Activated effector memory CD4-positive, alpha-beta T cell treated with anti-CD3 and anti-CD28 coated beads, Interleukin-2, amount 50 U/mL, for 16 hours (primary cell): Measurements from ENCODE around the gene SAMD8.
"Not testable (repeated sequence)": the region's sequence is repeated elsewhere in the genome, so short reads cannot be mapped to it uniquely, and the experiment has no call there.

Experiments used
- DNase-seq: peaks from one replicate; pipeline ENCODE4 v3.0.0-alpha.2; 2020

SAMD8 gene

DNA sequence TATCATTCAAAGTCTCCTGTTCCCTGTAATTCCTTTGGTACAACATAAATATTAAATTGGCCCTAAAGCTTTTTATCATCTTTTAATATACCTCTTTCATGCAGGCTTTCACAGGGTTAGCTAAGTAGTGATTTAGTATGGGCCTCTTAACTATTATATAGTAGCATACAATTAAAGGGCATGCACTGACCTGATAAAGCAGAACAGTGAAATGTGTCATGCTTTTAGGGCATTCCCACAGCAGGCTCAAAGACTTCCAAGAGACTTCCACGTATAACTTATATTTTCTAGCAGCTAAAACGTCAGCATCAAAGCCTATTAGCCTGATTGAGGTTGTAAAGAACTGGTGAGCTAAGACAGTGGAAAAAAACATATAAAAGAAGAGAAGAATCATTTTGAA lies 35.3 kb downstream of the SAMD8 start:
- no peak for DNase-seq

DNA sequence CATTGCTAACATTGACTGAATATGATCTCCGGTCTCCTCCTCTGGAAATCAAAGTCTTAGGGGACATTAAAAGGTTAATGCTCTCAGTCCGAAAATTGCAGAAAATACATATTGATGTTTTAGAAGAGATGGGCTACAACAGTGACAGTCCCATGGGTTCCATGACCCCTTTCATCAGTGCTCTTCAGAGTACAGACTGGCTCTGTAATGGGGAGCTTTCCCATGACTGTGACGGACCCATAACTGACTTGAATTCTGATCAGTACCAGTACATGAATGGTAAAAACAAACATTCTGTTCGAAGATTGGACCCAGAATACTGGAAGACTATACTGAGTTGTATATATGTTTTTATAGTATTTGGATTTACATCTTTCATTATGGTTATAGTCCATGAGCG lies 39.2 kb downstream of the SAMD8 start:
- DNase-seq: no peak

DNA sequence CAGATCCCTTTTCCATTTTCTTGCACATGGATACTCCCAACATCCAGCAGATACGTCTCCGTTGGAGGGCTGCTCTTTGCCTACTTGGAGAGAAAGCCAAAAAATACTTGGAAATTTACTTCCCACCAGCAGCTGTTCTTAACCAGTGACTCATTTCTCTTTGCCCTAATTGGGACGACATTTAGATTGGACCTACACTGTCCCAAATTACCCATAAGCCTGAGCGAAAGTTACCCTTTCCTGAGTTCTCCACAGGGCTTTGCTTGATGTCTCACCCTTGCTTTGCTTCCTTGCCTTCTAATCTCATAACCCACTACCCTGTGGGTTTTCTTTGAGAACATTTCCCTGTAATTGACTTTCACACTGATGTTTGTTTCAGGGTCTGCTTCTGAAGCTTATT lies 48.1 kb downstream of the SAMD8 start:
- no peak for DNase-seq

DNA sequence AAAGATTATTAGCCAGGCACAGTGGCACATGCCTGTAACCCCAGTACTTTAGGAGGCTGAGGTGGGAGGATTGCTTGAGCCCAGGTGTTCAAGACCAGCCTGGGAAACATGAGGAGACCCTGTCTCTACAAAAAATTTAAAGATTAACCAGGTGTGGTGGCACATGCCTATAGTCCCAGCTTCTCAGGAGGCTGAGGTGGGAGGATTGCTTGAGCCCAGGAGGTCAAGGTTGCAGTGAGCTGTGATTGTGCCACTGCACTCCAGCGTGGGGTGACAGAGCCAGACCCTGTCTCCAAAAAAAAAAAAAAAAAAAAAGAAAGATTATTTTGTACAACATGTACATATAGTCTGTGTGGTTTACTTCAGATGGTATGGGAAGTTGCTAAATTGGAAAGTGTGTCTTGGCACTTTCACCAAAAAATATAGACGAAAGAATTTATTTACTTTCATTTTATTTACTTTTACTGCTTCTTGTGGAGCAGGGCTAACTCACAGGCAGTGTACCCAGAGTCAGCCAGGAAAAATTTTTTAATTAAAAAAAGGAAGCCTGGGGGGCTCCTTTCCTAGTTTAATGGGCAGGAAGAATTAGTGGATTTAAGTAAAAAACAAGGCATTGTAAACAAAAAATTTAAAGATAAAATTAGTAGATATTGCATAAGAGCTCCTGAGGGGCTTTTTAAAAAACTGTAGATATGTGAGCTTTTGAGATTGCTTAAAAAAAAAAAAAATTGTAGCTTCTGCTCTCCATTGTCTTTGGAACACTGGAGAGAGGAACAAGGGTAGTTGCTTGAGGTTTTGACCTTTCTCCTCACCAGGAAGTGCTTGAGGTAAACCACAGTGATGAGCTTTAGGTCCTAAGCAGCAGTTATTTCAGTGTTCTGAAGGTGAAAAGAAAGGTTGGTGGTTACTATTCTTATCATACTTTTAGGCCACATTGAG lies 54.5 kb downstream of the SAMD8 start:
- DNase-seq: no peak

DNA sequence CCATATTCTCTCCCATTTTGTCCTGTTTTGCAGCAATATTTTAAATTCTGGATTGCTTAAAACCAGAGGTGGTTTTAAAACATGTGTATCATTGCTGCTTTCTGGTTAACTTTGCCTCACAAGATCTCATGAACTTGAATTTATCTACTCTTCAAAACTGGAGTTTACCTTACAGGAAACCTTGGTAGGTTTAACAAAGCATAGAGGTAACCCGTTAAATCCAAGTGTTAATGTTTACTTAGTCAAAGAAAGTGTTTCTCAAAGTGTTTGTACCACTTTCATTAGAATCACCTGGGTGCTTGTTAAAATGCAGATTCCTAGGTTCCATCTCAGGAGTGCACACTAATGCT lies 55.1 kb downstream of the SAMD8 start:
- DNase-seq: no peak

DNA sequence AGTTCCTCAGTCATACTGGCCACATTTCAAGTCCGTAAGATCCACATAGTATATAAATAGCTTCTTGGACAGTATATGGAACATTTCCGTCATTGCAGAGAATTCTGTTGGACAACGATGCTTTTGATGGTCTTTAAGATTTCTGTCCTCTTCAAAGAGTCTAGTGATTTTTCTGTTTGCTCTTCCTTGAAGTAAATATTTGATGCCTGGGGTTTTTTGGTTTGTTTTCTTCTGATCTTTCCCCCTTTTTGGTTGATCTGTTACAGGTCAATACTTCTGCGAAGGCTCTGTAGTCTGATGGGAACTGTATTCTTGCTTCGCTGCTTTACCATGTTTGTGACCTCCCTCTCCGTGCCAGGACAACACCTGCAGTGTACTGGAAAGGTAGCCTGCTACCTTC lies 56.8 kb downstream of the SAMD8 start:
- no peak for DNase-seq

DNA sequence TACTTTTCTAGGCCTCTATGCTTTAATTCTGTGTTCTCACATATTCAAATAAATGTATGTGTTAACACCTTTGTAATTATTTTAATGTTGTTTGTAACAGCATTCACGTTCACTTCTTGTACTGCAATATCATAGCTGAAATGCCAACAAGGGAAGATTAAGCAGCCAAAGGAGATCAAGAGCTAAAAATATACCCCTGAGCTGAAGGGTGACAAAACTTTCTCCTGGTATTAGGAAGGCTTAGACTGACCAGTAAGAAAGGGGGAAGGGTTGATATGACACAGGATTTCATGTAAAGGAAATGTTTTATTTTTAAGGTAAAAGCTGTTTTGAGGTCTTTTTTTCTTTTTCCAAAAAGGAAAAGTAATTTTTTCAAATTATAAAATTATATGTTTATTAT lies 58.8 kb downstream of the SAMD8 start:
- DNase-seq: no peak

DNA sequence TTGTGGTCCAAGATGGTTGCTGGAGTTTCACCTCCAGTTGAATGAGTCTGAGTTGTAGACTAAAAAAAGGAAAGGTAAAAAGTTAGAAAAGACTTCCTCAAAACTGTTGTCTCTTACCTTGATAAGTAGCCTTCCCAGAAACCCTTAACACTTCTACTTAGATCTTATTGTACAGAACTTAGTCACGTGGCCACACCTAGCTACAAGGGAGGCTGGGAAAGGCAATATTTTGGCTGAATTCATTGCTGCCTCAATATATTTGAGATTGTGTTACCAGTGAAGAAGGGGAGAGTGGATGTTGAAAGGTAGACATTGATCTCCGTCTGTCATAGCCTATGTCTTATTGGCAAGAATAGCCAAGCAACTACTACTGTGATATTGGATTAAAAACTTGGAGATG lies 63.6 kb downstream of the SAMD8 start:
- no peak for DNase-seq

DNA sequence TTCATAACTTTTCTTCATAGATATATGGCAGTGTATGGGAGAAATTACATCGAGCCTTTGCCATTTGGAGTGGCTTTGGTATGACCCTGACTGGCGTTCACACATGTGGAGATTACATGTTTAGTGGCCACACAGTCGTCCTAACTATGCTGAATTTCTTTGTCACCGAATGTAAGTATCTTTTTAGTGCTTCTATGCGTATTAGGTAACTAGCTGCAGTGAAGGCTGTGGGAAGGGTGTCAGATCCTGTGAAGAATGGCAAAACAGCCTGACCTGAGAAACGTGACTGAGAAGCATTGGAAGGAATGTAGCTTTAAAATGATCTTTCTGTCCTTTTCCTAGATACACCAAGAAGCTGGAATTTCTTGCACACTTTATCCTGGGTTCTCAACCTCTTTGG lies 64.6 kb downstream of the SAMD8 start:
- no peak for DNase-seq

DNA sequence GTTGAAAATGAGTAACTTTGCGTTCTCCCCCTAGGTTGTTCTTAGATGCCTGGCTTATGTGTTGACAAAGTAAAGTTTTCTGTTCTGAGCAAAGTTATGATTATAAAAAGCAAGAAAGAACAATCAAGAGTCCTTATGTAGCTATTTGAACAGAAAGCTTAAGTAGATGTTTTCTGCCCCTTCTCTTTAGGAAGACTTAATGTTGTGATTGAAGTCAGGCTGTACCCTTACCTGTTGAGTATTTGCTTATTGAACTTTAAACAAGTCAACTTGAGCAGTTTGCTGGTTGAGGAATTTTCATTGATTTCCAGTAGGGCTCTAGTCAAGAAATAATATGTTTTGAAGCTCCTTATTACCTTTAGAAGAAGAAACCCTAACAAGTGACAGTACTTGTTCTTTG lies 65.3 kb downstream of the SAMD8 start:
- no peak for DNase-seq

DNA sequence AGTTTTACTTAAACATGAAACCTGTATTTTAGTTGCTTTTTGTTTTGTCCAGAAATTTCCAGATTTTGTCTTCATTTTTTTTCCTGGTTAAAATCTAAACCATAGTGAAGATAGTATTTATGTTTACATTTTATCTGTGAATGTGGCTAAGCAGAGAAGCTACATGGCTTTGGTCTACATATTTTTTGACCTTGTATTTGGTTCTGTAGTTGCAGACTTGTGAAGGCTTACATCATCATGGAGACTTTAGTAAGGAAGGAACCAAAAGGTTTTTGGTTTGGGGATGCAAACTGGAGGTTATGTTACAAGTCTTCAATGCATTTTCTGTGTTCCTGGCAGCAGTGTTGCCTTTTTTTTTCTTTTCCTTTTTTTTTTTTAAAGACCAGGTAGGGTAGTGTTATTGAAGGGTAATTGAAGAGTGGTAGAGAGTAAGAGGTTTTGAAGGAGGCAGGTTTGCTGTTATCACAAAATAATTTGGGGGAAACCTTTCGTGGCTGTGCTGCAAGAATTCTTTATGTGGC lies 68.3 kb downstream of the SAMD8 start:
- no peak for DNase-seq

DNA sequence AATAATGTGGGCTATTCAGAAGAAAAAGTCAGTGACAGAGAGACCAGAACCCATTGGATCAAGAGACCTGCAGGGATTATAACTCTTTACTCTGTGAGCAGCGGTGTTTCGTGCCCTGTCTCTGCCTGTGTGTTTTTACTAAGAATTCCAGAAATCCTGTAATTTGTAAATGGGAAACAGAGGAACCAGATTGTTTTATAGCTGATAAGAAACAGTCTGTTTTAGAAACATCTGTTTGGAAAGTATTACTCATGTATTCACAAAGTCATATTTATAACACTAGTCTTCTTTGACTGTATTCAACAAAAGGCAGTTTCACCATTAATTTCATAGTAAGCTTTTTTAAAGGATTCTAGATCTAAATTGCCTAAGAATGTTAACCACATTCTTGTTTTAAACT lies 69.1 kb downstream of the SAMD8 start:
- DNase-seq: no peak

DNA sequence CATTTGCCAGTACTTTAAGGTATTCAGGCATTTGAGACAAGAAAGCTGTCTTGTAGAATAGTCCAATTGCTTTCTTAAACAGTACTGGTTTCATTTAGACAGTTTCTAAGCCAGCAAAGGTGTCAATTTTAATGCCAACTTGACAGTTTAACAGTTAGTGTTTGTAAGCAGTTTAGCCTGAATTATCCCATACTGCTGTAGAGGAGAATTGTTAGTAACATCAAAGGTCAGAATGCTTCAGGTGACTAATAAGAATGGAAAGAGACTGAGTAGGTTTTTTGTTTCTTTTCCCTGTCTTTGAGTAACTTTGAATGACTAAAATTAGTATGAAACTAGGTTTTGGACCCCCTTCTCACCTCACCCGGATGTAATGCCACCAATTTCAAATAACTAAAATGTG lies 69.6 kb downstream of the SAMD8 start:
- no peak for DNase-seq

DNA sequence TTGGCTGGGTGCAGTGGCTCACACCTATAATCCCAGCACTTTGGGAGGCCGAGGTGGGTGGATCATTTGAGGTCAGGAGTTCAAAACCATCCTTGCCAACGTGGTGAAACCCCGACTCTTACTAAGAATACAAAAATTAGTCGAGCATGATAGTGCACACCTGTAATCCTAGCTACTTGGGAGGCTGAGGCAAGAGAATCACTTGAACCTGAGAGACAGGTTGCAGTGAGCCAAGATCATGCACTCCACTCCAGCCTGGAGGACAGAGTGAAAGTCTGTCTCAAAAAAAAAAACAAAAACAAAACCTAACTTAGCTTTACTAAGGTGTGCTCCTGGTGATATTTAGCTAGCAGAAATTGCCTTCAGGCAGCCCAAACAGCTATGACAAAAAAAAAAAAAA lies 74.9 kb downstream of the SAMD8 start:
- DNase-seq: no peak

DNA sequence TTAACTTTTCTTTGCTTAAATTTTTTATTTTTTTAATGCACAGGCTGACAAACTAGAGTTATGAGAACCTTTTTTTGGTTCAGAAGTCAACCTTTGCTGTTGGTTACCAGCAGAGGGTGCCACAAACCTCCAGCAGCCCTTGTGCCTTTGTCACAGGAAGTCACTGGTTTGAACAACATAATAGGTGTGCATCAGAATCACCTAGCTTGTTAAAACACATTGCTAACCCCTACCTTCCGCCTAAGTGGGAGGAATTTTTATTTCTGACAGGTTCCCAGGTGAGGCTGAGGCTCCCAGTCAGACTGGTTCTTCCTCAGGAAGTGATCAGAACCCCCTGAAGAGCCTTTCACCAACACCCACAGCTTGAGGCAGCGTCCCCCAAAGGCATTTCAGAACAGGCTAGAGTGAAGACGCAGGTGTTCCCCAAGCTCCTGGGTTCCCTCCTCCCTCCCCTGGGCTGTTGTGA lies 76.5 kb downstream of the SAMD8 start:
- peak; percentile 86 for DNase-seq

DNA sequence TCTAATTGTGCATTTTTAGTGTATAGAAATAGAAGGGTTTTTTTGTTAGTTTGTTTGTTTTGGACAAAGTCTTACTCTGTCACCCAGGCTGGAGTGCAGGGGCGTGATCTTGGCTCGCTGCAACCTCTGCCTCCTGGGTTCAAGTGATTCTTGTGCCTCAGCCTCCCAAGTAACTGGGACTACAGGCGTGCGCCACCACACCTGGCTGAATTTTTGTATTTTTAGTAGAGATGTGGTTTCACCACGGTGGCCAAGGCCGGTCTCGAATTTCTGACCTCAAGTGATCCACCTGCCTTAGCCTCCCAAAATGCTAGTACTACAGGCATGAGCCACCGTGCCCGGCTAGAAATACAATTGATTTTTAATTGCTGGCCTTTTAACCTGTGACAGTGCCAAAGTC lies 77.1 kb downstream of the SAMD8 start:
- not testable (repeated sequence) for DNase-seq

DNA sequence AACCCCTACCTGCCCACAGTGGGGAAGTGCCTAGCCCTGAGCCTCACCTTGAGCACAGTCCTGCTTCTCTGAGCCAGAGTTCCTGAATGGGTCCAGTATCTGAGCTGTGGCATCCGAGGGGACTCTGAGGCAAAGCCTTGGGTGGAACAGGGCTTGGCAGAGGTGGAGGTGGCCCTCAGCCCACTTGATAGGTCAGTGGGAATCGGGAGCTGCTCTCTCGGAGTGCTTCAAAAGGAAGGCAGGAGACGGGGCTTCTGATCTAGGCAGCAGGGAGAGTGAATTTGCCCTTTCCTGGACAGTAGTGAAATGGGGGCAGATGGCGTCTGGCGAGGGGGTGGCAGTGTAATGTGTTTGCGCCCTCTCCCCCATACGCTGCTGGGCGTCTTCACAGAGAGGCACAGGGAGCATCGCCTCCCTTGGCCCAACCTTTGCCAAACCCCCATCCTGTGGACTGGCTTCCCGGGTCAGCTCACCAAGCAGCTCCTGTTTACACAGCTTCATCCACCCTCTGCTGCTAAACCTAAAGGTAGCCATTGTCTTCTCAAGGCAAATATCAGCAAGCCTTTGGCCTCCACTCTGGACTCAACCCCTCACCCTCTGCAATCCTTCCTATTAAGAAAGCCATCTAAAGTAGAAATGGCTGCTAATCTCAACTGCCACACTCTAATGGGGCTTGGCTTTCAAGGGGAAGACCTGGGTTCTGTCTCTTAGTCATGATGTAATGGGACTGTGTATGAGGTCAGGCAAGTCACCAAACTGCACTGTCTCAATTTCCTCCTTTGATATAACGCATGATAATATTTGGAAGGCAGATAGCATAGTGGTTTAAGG lies 78.0 kb downstream of the SAMD8 start:
- DNase-seq: no peak

DNA sequence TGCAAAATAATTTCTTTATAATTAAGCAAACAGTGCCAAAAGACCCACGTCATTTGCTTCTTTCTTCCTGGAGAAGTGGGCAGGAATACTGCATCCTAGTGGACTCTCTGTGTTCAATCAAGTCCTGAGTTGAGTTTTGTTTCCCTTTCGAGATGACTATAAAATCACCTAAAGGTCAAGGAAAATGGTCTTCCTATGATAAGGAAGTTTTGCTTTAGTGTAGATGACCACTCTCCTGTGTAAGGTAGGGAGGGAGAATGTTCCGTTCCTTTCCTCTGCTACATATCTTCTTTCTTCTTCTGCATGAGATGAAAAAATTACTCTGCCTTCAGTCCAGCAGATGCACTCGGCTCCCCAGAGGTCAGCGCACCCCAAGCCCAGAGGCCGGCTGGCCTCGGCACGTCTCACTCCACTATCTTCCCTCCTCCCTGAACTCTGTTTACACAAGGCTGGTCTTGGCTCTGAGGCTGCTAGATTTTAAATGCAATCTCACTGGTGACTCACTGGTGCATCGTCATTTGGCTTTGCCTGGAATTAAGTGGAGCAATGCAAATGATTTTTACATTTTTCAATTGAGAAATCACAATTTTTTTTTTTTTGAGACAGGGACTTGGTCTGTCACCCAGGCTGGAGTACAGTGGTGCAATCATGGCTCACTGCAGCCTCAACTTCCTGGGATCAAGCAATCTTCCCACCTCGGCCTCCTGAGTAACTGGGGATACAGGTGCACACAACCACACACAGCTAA lies 80.5 kb downstream of the SAMD8 start:
- DNase-seq: no peak

DNA sequence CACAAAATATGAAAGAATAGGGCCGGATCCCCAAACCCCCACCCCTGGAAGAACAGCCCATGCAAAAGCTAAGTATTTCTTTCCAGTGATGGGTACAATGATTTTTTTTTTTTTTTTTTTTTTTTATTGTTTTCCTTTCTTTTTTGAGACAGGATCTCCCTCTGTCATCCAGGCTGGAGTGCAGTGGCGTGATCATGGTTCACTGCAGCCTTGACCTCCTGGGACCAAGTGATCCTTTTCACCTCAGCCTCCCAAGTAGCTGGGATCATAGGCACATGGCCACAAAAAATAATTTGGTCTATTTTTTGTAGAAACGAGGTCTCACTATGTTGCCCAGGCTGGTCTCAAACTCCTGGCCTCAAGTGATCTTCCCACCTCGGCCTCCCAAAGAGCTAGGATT lies 83.2 kb downstream of the SAMD8 start:
- DNase-seq: not testable (repeated sequence)

DNA sequence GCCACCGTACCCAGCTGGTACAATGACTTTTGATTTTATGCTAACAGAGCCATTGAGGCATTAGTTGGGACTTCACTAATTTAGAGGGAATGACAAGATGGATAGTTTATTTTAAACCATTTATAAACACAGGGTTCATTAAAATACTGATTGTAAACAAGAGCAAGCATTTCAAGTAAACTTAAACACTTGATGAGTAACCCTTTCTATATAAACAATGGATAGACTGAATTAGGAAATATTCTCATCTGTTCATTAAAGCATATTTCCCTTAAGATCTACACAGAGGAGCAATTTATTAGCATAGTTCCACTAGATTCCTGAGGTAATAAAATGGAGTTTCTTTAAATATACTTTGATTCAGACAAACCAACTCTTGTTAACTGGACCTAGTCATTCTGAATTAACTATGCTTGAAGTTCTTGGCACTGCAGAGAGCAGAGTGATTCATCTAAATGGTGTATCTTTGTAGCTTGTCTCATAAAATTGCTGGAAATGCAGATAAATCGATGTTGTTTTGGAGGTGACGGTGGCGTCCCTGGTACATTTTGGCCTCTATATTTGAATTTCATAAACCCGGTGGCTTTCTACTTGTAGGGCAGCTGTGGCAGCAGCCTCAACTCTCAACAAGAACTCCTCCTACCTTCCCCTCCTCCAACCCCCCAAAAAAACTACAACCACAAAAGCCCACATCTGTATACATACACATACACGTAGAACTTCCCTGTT lies 83.7 kb downstream of the SAMD8 start:
- no peak for DNase-seq

DNA sequence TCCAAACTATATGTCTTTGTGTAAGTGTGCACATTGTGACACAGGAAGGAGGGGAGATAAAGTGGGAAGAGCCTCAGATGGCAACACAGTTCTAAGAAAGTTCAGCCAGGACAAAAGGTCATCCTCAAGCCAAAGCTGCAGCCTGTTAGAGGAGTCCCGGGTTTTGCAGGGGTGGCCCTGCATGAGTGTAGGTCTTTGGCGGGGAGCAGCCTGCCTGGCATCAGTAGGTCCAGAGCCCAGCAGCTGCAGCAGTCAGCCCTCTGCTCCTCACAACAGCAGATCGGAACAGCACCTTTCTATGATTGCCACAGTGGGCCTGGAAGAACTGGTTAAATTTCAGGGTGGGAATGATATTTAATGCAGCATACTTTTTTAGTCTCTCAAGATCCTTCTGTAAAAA lies 85.6 kb downstream of the SAMD8 start:
- no peak for DNase-seq

DNA sequence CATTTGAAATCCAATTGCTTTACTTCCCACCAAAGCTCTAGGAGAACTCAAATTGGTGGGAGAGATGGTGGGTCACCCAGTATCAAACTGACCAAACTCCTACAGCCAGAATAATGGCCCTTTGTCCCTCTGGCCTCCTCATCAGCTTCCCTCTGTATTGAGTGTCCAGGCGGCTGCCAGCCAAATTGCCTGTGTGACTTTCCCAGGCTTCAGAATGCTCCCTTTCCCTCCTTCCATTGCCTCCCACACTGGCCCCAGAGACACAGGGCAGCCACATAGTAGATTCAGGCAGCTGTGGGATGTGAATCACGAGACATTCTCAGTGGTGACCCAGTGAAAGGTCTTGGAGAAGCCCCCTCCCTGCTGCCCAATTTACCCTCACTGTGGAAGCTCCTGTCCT lies 86.5 kb downstream of the SAMD8 start:
- no peak for DNase-seq
